ENCODE results near the gene CTH. TPM values are rescaled to one million over a fixed set of nuclear protein-coding genes. Genes with fewer than 3 reads are reported as not detected.

The CTH gene
- polyA plus RNA-seq, 1 of the 3 experiments (the other 2 are of a cell fraction) = 3.9 TPM

DNA sequence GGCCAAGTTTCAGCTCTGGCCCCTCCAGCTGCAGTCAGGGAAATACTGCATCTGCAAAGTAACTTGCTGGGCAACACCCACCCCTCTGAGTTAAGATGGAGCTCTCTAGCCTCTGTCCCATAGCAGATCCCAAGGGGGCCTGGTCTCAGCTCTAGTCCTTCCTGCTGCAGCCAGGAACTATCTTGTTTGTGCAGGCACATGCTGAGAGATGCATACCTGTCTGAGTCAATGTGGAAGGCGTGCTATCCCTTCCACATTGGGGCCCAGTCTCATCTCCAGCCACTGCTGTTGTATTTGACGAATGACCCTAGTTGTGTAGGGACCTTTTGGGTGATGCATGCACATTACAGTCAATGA is 76.4 kb downstream of the CTH start:
- CTCF ChIA-PET = interaction anchor here (0.7 to 1.9 kb wide), 6 partner anchors 10 to 354 kb away, joined by 3 to 6 read pairs (median 5); partner anchors contain the start of gene CTH
- WGBS (ENCODE audit: low lambda C conversion rate) = no CpG with 5 or more reads among the region's 2 CpGs
- Histone ChIP-seq H3K9me2 (no peaks in the 10 kb centered on the region), H3K27ac (ENCODE audit: low read depth in 2 of 2, low read length in 1 of 2) (peak overlapping the region in 1 of 2 experiments; percentile 37; a peak in 1 of 4 replicates), H3K27me3 (ENCODE audit: insufficient read depth) (no peaks in the 10 kb centered on the region), H3F3A (replicated peaks; ENCODE audit: insufficient read depth) (peaks cover 10% of the 10 kb centered on the region), H4K20me1 (ENCODE audit: insufficient read depth) (no peaks in the 10 kb centered on the region), H3K36me3 (replicated peaks in 1 of 2; ENCODE audit: control insufficient read depth in 1 of 2, insufficient read depth in 2 of 2, low read length in 1 of 2) (no peaks in the 10 kb centered on the region), H3K79me2 (ENCODE audit: insufficient read depth) (no peaks in the 10 kb centered on the region), H2AFZ (ENCODE audit: low read depth) (no peak overlapping the region), H3K4me2 (peak overlapping the region; percentile 38), H3K9ac (no peak overlapping the region), H3K4me1 (ENCODE audit: control insufficient read depth in 1 of 2, insufficient read depth in 2 of 2, low read depth in 1 of 2, low read length in 1 of 2) (peaks cover 3 to 11% of the 10 kb centered on the region in 2 experiments; a peak in 3 of 4 replicates), H3K4me3 (ENCODE audit: low read depth in 2 of 2, low read length in 1 of 2) (no peak overlapping the region), H3K9me3 (peaks cover 8% of the 10 kb centered on the region; the same call in 1 of the 2 replicates)
- TF ChIP-seq TAF1 (IDR thresholded peaks at IDR 0.05; ENCODE audit: borderline replicate concordance, low read depth, low read length) = no peak
- TF ChIP-seq RCOR1 (IDR thresholded peaks at IDR 0.05; ENCODE audit: low read length) = no peak
- no peak for TF ChIP-seq RFX5 (IDR thresholded peaks at IDR 0.05; ENCODE audit: low read length)
- no peak for TF ChIP-seq TCF12 (IDR thresholded peaks at IDR 0.05)
- TF ChIP-seq, protein P1, sequence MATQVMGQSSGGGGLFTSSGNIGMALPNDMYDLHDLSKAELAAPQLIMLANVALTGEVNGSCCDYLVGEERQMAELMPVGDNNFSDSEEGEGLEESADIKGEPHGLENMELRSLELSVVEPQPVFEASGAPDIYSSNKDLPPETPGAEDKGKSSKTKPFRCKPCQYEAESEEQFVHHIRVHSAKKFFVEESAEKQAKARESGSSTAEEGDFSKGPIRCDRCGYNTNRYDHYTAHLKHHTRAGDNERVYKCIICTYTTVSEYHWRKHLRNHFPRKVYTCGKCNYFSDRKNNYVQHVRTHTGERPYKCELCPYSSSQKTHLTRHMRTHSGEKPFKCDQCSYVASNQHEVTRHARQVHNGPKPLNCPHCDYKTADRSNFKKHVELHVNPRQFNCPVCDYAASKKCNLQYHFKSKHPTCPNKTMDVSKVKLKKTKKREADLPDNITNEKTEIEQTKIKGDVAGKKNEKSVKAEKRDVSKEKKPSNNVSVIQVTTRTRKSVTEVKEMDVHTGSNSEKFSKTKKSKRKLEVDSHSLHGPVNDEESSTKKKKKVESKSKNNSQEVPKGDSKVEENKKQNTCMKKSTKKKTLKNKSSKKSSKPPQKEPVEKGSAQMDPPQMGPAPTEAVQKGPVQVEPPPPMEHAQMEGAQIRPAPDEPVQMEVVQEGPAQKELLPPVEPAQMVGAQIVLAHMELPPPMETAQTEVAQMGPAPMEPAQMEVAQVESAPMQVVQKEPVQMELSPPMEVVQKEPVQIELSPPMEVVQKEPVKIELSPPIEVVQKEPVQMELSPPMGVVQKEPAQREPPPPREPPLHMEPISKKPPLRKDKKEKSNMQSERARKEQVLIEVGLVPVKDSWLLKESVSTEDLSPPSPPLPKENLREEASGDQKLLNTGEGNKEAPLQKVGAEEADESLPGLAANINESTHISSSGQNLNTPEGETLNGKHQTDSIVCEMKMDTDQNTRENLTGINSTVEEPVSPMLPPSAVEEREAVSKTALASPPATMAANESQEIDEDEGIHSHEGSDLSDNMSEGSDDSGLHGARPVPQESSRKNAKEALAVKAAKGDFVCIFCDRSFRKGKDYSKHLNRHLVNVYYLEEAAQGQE (IDR thresholded peaks at IDR 0.05; ENCODE audit: low read depth, low read length) = no peak
- TF ChIP-seq, protein P2, sequence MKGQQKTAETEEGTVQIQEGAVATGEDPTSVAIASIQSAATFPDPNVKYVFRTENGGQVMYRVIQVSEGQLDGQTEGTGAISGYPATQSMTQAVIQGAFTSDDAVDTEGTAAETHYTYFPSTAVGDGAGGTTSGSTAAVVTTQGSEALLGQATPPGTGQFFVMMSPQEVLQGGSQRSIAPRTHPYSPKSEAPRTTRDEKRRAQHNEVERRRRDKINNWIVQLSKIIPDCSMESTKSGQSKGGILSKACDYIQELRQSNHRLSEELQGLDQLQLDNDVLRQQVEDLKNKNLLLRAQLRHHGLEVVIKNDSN (IDR thresholded peaks at IDR 0.05; ENCODE audit: borderline replicate concordance, low read depth) = no peak
- TF ChIP-seq MEF2A (IDR thresholded peaks at IDR 0.05; ENCODE audit: borderline replicate concordance, low read depth) = no peak
- TF ChIP-seq JUND (IDR thresholded peaks at IDR 0.05) = no peak
- TF ChIP-seq, protein P3, sequence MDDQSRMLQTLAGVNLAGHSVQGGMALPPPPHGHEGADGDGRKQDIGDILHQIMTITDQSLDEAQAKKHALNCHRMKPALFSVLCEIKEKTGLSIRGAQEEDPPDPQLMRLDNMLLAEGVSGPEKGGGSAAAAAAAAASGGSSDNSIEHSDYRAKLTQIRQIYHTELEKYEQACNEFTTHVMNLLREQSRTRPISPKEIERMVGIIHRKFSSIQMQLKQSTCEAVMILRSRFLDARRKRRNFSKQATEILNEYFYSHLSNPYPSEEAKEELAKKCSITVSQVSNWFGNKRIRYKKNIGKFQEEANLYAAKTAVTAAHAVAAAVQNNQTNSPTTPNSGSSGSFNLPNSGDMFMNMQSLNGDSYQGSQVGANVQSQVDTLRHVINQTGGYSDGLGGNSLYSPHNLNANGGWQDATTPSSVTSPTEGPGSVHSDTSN (IDR thresholded peaks at IDR 0.05) = no peak
- no peak for TF ChIP-seq MXI1 (IDR thresholded peaks at IDR 0.05; ENCODE audit: low read depth, low read length)
- TF ChIP-seq SIN3A (IDR thresholded peaks at IDR 0.05; ENCODE audit: borderline replicate concordance, low read depth, low read length) = no peak
- no peak for TF ChIP-seq CHD2 (IDR thresholded peaks at IDR 0.05; ENCODE audit: low read length, partially characterized antibody)
- no peak for TF ChIP-seq POLR2AphosphoS5 (IDR thresholded peaks at IDR 0.05; ENCODE audit: low read depth, low read length)
- TF ChIP-seq NFIC (IDR thresholded peaks at IDR 0.05; ENCODE audit: borderline replicate concordance) = no peak
- no peak for TF ChIP-seq TEAD4 (IDR thresholded peaks at IDR 0.05; ENCODE audit: borderline replicate concordance, insufficient read depth)
- no peak for TF ChIP-seq FOXJ3 (CRISPR knock-in tag; IDR thresholded peaks at IDR 0.05)
- no peak for TF ChIP-seq EP300 (IDR thresholded peaks at IDR 0.05; ENCODE audit: borderline replicate concordance in 1 of 2, low read depth in 1 of 2, low read length in 1 of 2)
- no peak for TF ChIP-seq SMC3 (IDR thresholded peaks at IDR 0.05; ENCODE audit: low read depth, low read length)
- TF ChIP-seq, protein P4, sequence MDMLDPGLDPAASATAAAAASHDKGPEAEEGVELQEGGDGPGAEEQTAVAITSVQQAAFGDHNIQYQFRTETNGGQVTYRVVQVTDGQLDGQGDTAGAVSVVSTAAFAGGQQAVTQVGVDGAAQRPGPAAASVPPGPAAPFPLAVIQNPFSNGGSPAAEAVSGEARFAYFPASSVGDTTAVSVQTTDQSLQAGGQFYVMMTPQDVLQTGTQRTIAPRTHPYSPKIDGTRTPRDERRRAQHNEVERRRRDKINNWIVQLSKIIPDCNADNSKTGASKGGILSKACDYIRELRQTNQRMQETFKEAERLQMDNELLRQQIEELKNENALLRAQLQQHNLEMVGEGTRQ (IDR thresholded peaks at IDR 0.05; ENCODE audit: borderline replicate concordance, low read depth, low read length) = no peak
- no peak for TF ChIP-seq EZH2phosphoT487 (IDR thresholded peaks at IDR 0.05; ENCODE audit: borderline replicate concordance, low read depth)
- POLR2A ChIA-PET = no interaction called here
- no peak for DNase-seq

All from SK-N-SH (cell line).